GM06990 (cell line): ENCODE data around the gene AFDN.

Experiments
- DNase-seq: peaks from one replicate; pipeline ENCODE4 v3.0.0-alpha.2; 2011; ENCODE audit not compliant: insufficient read length; ENCODE audit errors: extremely low read depth
- H3K27me3 ChIP-seq: replicated peaks from 2 replicates; pipeline ENCODE4 v1.6.0; 2011; ENCODE audit warnings: low read length; ENCODE audit not compliant: control insufficient read depth, insufficient read depth
- H3K36me3 ChIP-seq: 2 replicates; pipeline ENCODE4 v1.5.1; 2011; ENCODE audit warnings: low read length; ENCODE audit not compliant: control insufficient read depth, insufficient read depth
- H3K4me3 ChIP-seq: replicated peaks from 2 replicates; pipeline ENCODE4 v1.5.1; 2011; ENCODE audit warnings: low read depth, mild to moderate bottlenecking, control low read depth, low read length
- CTCF ChIP-seq: IDR thresholded peaks from 2 replicates; pipeline ENCODE4 v1.5.1; 2011; ENCODE audit warnings: low read length, control low read depth, mild to moderate bottlenecking, inconsistent platforms; ENCODE audit not compliant: insufficient read depth, poor library complexity, severe bottlenecking

Gene AFDN

GRCh38 chr6:167795321-167795811 lies 31.3 kb upstream of the AFDN start:
- DNase-seq = no peak
- Histone ChIP-seq H3K4me3 (no peak overlapping the region), H3K27me3 (no peaks in the 10 kb centered on the region; the same call in none of the 2 replicates), H3K36me3 (no peaks in the 10 kb centered on the region)
- no peak for TF ChIP-seq CTCF

- no peak for TF ChIP-seq CTCF
- no peak overlapping the region for H3K4me3 ChIP-seq
- DNase-seq = no peak
- no peaks in the 10 kb centered on the region; the same call in 1 of the 2 replicates for H3K27me3 ChIP-seq
- no peaks in the 10 kb centered on the region for H3K36me3 ChIP-seq
Observed at GRCh38 chr6:167795874-167796191, 30.9 kb upstream of the AFDN start.

- Histone ChIP-seq H3K27me3 (no peaks in the 10 kb centered on the region; the same call in 1 of the 2 replicates), H3K4me3 (no peak overlapping the region), H3K36me3 (no peaks in the 10 kb centered on the region)
- no peak for DNase-seq
- no peak for TF ChIP-seq CTCF
Observed at GRCh38 chr6:167796192-167796981, 30.3 kb upstream of the AFDN start.

GRCh38 chr6:167797011-167797471 lies 29.7 kb upstream of the AFDN start:
- H3K4me3 ChIP-seq = no peak overlapping the region
- no peak for DNase-seq
- no peak for TF ChIP-seq CTCF
- no peaks in the 10 kb centered on the region for H3K36me3 ChIP-seq
- H3K27me3 ChIP-seq = no peaks in the 10 kb centered on the region; the same call in 1 of the 2 replicates

GRCh38 chr6:167797476-167798265 lies 29.0 kb upstream of the AFDN start:
- DNase-seq = no peak
- no peak overlapping the region for H3K4me3 ChIP-seq
- no peak for TF ChIP-seq CTCF
- no peaks in the 10 kb centered on the region; the same call in 1 of the 2 replicates for H3K27me3 ChIP-seq
- no peaks in the 10 kb centered on the region for H3K36me3 ChIP-seq
